Omental fat pad (tissue), 4 donors: Measurements from ENCODE around the gene DXO. TPM values are rescaled to one million over a fixed set of nuclear protein-coding genes. Genes with fewer than 3 reads are reported as not detected.

Experiments
- ATAC-seq: fragments of 150-250 bp; one replicate; pipeline ENCODE4 v1.9.1; 2016; ENCODE audit warnings: mild to moderate bottlenecking, moderate library complexity; ENCODE audit not compliant: low FRiP score
- DNase-seq: peaks from one replicate; pipeline ENCODE4 v3.0.0-alpha.2; 2019; ENCODE audit warnings: low spot score
- CTCF ChIP-seq, 3 donors: fragments of 450-650 bp; IDR thresholded peaks; one replicate each; pipeline ENCODE4 v1.5.1; 2016 to 2017; ENCODE audit warnings: antibody characterized with exemption in 3 of 3, mild to moderate bottlenecking in 3 of 3, moderate library complexity in 2 of 3
- total RNA-seq, 4 donors: library from RNA; depleted of rRNA; stranded (reverse); fragments of >200 nt; gene quantifications; one replicate each; pipeline ENCODE4 v1.1.0, GENCODE V29; 2016

The DXO gene
- total RNA-seq, 4 donors from 2014 or later, result 15.6 to 19.9 (median 18.4) TPM

- TF ChIP-seq CTCF (IDR thresholded peaks at IDR 0.05), result no peak
- DNase-seq (no peak), ATAC-seq (peak; percentile 5)
Measured at GRCh38 chr6:31948753-31949413, 23.1 kb downstream of the DXO start.

GRCh38 chr6:31948306-31948705 lies 23.6 kb downstream of the DXO start:
- ATAC-seq, result no peak
- TF ChIP-seq CTCF (IDR thresholded peaks at IDR 0.05), result no peak

GRCh38 chr6:31947864-31948263 lies 24.1 kb downstream of the DXO start:
- ATAC-seq (no peak), DNase-seq (no peak)

More at GRCh38 chr6:31948306-31948705, 23.6 kb downstream of the DXO start:
- DNase-seq, result no peak

GRCh38 chr6:31947070-31947675 lies 24.8 kb downstream of the DXO start:
- DNase-seq (no peak), ATAC-seq (no peak)
- TF ChIP-seq CTCF (IDR thresholded peaks at IDR 0.05), result no peak

More at GRCh38 chr6:31947864-31948263, 24.1 kb downstream of the DXO start:
- no peak for TF ChIP-seq CTCF (IDR thresholded peaks at IDR 0.05)

GRCh38 chr6:31946370-31946885 lies 25.5 kb downstream of the DXO start:
- ATAC-seq (peak; percentile 1), DNase-seq (no peak)
- no peak for TF ChIP-seq CTCF (IDR thresholded peaks at IDR 0.05)

GRCh38 chr6:31945507-31946369 lies 26.2 kb downstream of the DXO start, which contains the start of gene CFB:
Gene CFB, plus strand, starts transcription at chr6:31946095. Its CDS starts 127 bp downstream, at chr6:31946222.
- peak; percentile 84 for ATAC-seq
- DNase-seq, result peak; percentile 65

More at GRCh38 chr6:31945507-31946369, 26.2 kb downstream of the DXO start, which contains the start of gene CFB:
- TF ChIP-seq CTCF (IDR thresholded peaks at IDR 0.05), result no peak
